HepG2 (cell line): Measurements from ENCODE around the gene ST6GALNAC6. TPM values are rescaled to one million over a fixed set of nuclear protein-coding genes. Genes with fewer than 3 reads are reported as not detected.
A peak's percentile ranks its signal among the peaks of the same experiment; 100 is the strongest.

Source experiments
- ATAC-seq: fragments of 200-7000 bp; cut with Tn5 transposase; 3 replicates; pipeline ENCODE4 v1.9.1; 2020; ENCODE audit warnings: mild to moderate bottlenecking, moderate library complexity
- BruUV-seq: library from RNA; stranded (reverse); fragments of 400-500 nt; replicated peaks from 2 replicates; lab custom pipeline; 2021; lab: Mats Ljungman, UMichigan
- CTCF ChIA-PET: fragments of 300-600 bp; formaldehyde crosslinking; extraction: SDS; loops from one replicate; lab custom pipeline; 2021; ENCODE audit warnings: low total read pairs, inconsistent platforms, low intra/inter-chr PET ratio; lab: Yijun Ruan, JAX
- POLR2A ChIA-PET: fragments of 350-600 bp; sonication (Branson Sonifier 250); formaldehyde crosslinking; loops from one replicate; lab custom pipeline; 2020; ENCODE audit warnings: antibody characterized with exemption, inconsistent platforms; lab: Yijun Ruan, JAX
- DNase-seq: peaks from one replicate; pipeline ENCODE4 v3.0.0-alpha.2; 2015; ENCODE audit warnings: low spot score
- FAIRE-seq: peaks from 3 replicates; lab custom pipeline; 2011; peaks lifted over from hg19 to GRCh38; lab: Jason Lieb, UNC
- H2AFZ ChIP-seq: one replicate; pipeline ENCODE4 v1.6.1; 2011; ENCODE audit warnings: low read length, inconsistent platforms
- H3K27ac ChIP-seq: fragments of 300-600 bp; 3 replicates; pipeline ENCODE4 v1.8.0; 2011; ENCODE audit warnings: mixed run types, mild to moderate bottlenecking, mixed read lengths, low read length, inconsistent platforms; ENCODE audit not compliant: insufficient read depth; ENCODE audit errors: extremely low read length
- H3K27me3 ChIP-seq, 2 experiments: fragments of 200-600 bp in 1 of 2; 2 replicates in 1 of 2; 3 replicates in 1 of 2; pipeline versions ENCODE4 v1.6.0 to v1.8.0; 2011; ENCODE audit warnings: low read length in 2 of 2, mild to moderate bottlenecking in 2 of 2, moderate library complexity in 2 of 2, inconsistent platforms in 1 of 2; ENCODE audit not compliant: insufficient read depth in 2 of 2, control insufficient read depth in 1 of 2
- H3K36me3 ChIP-seq, 2 experiments: fragments of 200-600 bp in 1 of 2; replicated peaks in 1 of 2; 2 replicates in 1 of 2; 3 replicates in 1 of 2; pipeline versions ENCODE4 v1.5.1 to v1.8.0; 2011; ENCODE audit warnings: low read length in 2 of 2, inconsistent platforms in 1 of 2; ENCODE audit not compliant: insufficient read depth in 2 of 2, control insufficient read depth in 1 of 2
- H3K4me1 ChIP-seq: 2 replicates; pipeline ENCODE4 v1.5.1; 2012; ENCODE audit warnings: low read length, inconsistent platforms; ENCODE audit not compliant: insufficient read depth
- H3K4me2 ChIP-seq: 2 replicates; pipeline ENCODE4 v1.6.0; 2011; ENCODE audit warnings: low read depth, low read length, inconsistent platforms
- H3K4me3 ChIP-seq, 3 experiments: fragments of 200-600 bp in 1 of 3; sonication (generic), shearing (Covaris generic) in 1 of 3; replicated peaks in 1 of 3; 2 replicates each; pipeline ENCODE4 v1.5.1; 2011 to 2016; ENCODE audit warnings: low read length in 3 of 3, inconsistent platforms in 2 of 3, low read depth in 2 of 3, mild to moderate bottlenecking in 2 of 3, control low read depth in 1 of 3, mixed read lengths in 1 of 3; ENCODE audit not compliant: insufficient read depth in 1 of 3
- H3K79me2 ChIP-seq: one replicate; pipeline ENCODE4 v1.6.1; 2011; ENCODE audit warnings: low read length, inconsistent platforms; ENCODE audit not compliant: insufficient read depth
- H3K9ac ChIP-seq: 2 replicates; pipeline ENCODE4 v1.6.0; 2011; ENCODE audit warnings: mild to moderate bottlenecking, low read depth, low read length, inconsistent platforms; ENCODE audit not compliant: insufficient read depth
- H3K9me3 ChIP-seq: 2 replicates; pipeline ENCODE4 v1.5.1; 2012; ENCODE audit warnings: mild to moderate bottlenecking, low read length
- H4K20me1 ChIP-seq: 2 replicates; pipeline ENCODE4 v1.6.0; 2011; ENCODE audit warnings: inconsistent platforms, mild to moderate bottlenecking, low read length, moderate library complexity; ENCODE audit not compliant: insufficient read depth
- CSRNP1 ChIP-seq: sonication (generic); formaldehyde crosslinking; IDR thresholded peaks from 2 replicates; pipeline ENCODE4 v1.8.1; 2023; ENCODE audit warnings: mild to moderate bottlenecking, missing genetic modification reagents
- DRAP1 ChIP-seq: IDR thresholded peaks from 2 replicates; pipeline ENCODE4 v1.6.1; 2016; ENCODE audit warnings: missing genetic modification reagents, missing compliant biosample characterization
- KLF11 ChIP-seq: IDR thresholded peaks from 2 replicates; pipeline ENCODE4 v1.6.1; 2016; ENCODE audit warnings: missing compliant biosample characterization
- MAFG ChIP-seq: sonication (generic); formaldehyde crosslinking; IDR thresholded peaks from 2 replicates; pipeline ENCODE4 v1.5.1; 2020; ENCODE audit warnings: mild to moderate bottlenecking, missing genetic modification reagents
- MIER3 ChIP-seq: IDR thresholded peaks from 2 replicates; pipeline ENCODE4 v1.6.1; 2016; ENCODE audit warnings: missing compliant biosample characterization, borderline replicate concordance
- MLLT10 ChIP-seq: sonication (generic); formaldehyde crosslinking; IDR thresholded peaks from 2 replicates; pipeline ENCODE4 v1.4.0; 2020; ENCODE audit warnings: missing genetic modification reagents
- MLX ChIP-seq: IDR thresholded peaks from 2 replicates; pipeline ENCODE4 v1.6.1; 2016
- NCOA1 ChIP-seq: sonication (generic); formaldehyde crosslinking; IDR thresholded peaks from 2 replicates; pipeline ENCODE4 v1.9.0; 2021; ENCODE audit warnings: missing genetic modification reagents
- SAP130 ChIP-seq: IDR thresholded peaks from 2 replicates; pipeline ENCODE4 v1.6.1; 2016; ENCODE audit warnings: low read depth
- SOX6 ChIP-seq, 2 experiments: fragments of 450-650 bp in 1 of 2; sonication (generic) in 1 of 2; formaldehyde crosslinking in 1 of 2; IDR thresholded peaks; 2 replicates each; pipeline versions ENCODE4 v1.4.0 to v1.6.1; 2017 to 2020; ENCODE audit warnings: antibody characterized with exemption in 1 of 2, mild to moderate bottlenecking in 1 of 2, missing genetic modification reagents in 1 of 2
- TCF7L2 ChIP-seq: IDR thresholded peaks from 2 replicates; pipeline ENCODE4 v1.6.1; 2011; ENCODE audit warnings: mild to moderate bottlenecking, low read depth, low read length, moderate library complexity
- ZBTB42 ChIP-seq: sonication (generic); formaldehyde crosslinking; IDR thresholded peaks from 2 replicates; pipeline ENCODE4 v1.5.0; 2020; ENCODE audit warnings: mild to moderate bottlenecking, missing genetic modification reagents
- ZFP36 ChIP-seq: fragments of 150-350 bp; IDR thresholded peaks from 2 replicates; pipeline ENCODE4 v1.6.1; 2018; ENCODE audit warnings: borderline replicate concordance, low read length, low read depth; ENCODE audit not compliant: partially characterized antibody
- ZKSCAN8 ChIP-seq: IDR thresholded peaks from 2 replicates; pipeline ENCODE4 v1.6.1; 2016; ENCODE audit warnings: borderline replicate concordance, missing genetic modification reagents, missing compliant biosample characterization
- ZMAT3 ChIP-seq: sonication (generic); formaldehyde crosslinking; conservative IDR thresholded peaks from 2 replicates; pipeline ENCODE4 v1.7.0; 2021; ENCODE audit warnings: missing genetic modification reagents
- ZNF574 ChIP-seq: sonication (generic); formaldehyde crosslinking; IDR thresholded peaks from 2 replicates; pipeline ENCODE4 v1.4.0; 2020; ENCODE audit warnings: missing genetic modification reagents
- ZNF770 ChIP-seq: sonication (generic); formaldehyde crosslinking; IDR thresholded peaks from 2 replicates; pipeline ENCODE4 v1.5.0; 2020; ENCODE audit warnings: mild to moderate bottlenecking, missing genetic modification reagents
- WGBS: methylation state at CpG from one replicate; pipeline ENCODE4 v1.1.6; 2017; ENCODE audit warnings: low lambda C conversion rate; 5-methylcytosine and 5-hydroxymethylcytosine counted together
- in situ Hi-C: cut with HindIII; loops from 2 replicates; pipeline ENCODE4 v1.10.0; 2017; ENCODE audit warnings: low pct_unique_long_range_greater_than_20kb; ENCODE audit not compliant: extremely low pct_ligation_motif_present
- intact Hi-C: fragments of 100-400 bp; cut with micrococcal nuclease; formaldehyde crosslinking; loops from one replicate; pipeline ENCODE4 v1.10.0; 2022; ENCODE audit not compliant: unreplicated experiment
- polyA plus RNA-seq, 8 experiments: library from polyadenylated mRNA; depleted of rRNA in 3 of 8; stranded (reverse) in 7 of 8; unstranded in 1 of 8; fragments of >200 nt; fragmentation: Illumina TruSeq in 4 of 8; extraction: Trizol in 4 of 8; gene quantifications; 2 replicates each; pipeline versions ENCODE4 v1.2.1 to v1.2.3, GENCODE V29; 2011 to 2016; ENCODE audit warnings: low read depth in 4 of 8, missing spikeins in 1 of 8, mixed read lengths in 1 of 8; ENCODE audit not compliant: insufficient read depth in 1 of 8
- total RNA-seq, 5 experiments: library from RNA; depleted of rRNA; stranded (reverse); fragments of >200 nt; fragmentation: Illumina TruSeq; extraction: Trizol; gene quantifications; 2 replicates each; pipeline ENCODE4 v1.2.3, GENCODE V29; 2016; ENCODE audit warnings: low read depth in 1 of 5

Gene ST6GALNAC6
- total and polyA plus RNA-seq, 2 of the 13 experiments (the other 11 are each of a cell fraction or from before 2014, with no cell fraction given), result 18.5 to 65.4 TPM

- Histone ChIP-seq H3K9me3 (no peaks in the 10 kb centered on the region), H3K4me2 (peak overlapping the region; percentile 87), H3K27ac (no peak overlapping the region), H3K9ac (no peak overlapping the region), H4K20me1 (no peaks in the 10 kb centered on the region), H3K4me3 (peak overlapping the region; percentile 67 to 82 (median 69); a peak in 5 of 6 replicates), H3K36me3 (no peaks in the 10 kb centered on the region; a peak in 1 of 5 replicates), H3K79me2 (no peaks in the 10 kb centered on the region), H3K27me3 (no peaks in the 10 kb centered on the region), H3K4me1 (peaks cover 34% of the 10 kb centered on the region), H2AFZ (no peak overlapping the region)
- DNase-seq (no peak), ATAC-seq (peak; percentile 11), FAIRE-seq (no peak)
- WGBS, result 50% methylated on average over 6 of the region's 14 CpGs
- BruUV-seq, result no TSS peak
- CTCF ChIA-PET, result no interaction called here
- intact Hi-C loops, result no loop called here
- POLR2A ChIA-PET, result interaction anchor here (2.1 to 2.3 kb wide), 2 partner anchors 21 to 41 kb away, joined by 6 to 11 read pairs; partner anchors contain the start of gene ST6GALNAC4
- in situ Hi-C loops, result no loop called here
- TF ChIP-seq MLLT10 (CRISPR knock-in tag) (no peak), NCOA1 (CRISPR knock-in tag) (no peak), ZNF574 (CRISPR knock-in tag) (no peak), ZMAT3 (CRISPR knock-in tag) (no peak), ZFP36 (peak; percentile 13), DRAP1 (CRISPR knock-in tag) (no peak), CSRNP1 (CRISPR knock-in tag) (no peak), SAP130 (no peak), MIER3 (CRISPR knock-in tag) (no peak), SOX6 (IDR thresholded peaks at IDR 0.05) (no peak), SOX6 (CRISPR knock-in tag; IDR thresholded peaks at IDR 0.05) (0 out of 2 replicates have a peak, but pooled peaks have one; percentile 13), TCF7L2 (no peak), MLX (CRISPR knock-in tag) (no peak), MAFG (CRISPR knock-in tag) (0 out of 2 replicates have a peak, but pooled peaks have one; percentile 28), ZBTB42 (CRISPR knock-in tag) (no peak), ZKSCAN8 (CRISPR knock-in tag) (no peak), ZNF770 (CRISPR knock-in tag) (no peak), KLF11 (CRISPR knock-in tag) (no peak)
These were observed 23.2 kb downstream of the ST6GALNAC6 start for GRCh38 chr9:127876026-127876763.
